ENCODE measurements around the gene RIC8B.

RIC8B gene

DNA sequence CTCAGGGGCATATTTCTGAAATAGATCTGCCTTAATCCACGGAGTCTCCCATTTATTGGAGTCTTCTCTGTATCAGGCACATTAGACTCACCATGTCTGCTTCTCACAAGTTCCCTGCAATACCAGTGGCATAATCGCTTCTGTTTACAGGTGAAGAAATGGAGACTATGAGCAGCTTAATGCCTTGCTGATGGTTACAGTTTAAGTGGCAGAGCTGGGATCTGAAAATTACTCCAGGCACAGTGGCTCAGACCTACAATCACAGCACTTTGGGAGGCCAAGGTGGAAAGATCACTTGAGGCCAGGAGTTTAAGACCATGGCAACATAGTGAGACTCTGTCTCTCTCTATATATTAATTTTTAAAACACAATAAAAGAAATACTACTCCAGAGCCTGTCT is 7.3 kb upstream of the RIC8B start:
- TF ChIP-seq CTCF (IDR thresholded peaks at IDR 0.05; ENCODE audit: low read depth, low read length, poor library complexity, severe bottlenecking) = no peak
- no peak for TF ChIP-seq EZH2phosphoT487 (IDR thresholded peaks at IDR 0.05; ENCODE audit: borderline replicate concordance, low read length)
- no peaks in the 10 kb centered on the region for H3K36me3 ChIP-seq (ENCODE audit: control insufficient read depth, low read length)
- H3K27me3 ChIP-seq (ENCODE audit: control insufficient read depth, low read length) = peaks cover 15% of the 10 kb centered on the region; the same call in 1 of the 2 replicates
- H3K4me1 ChIP-seq (ENCODE audit: control insufficient read depth, low read length) = peaks cover 20% of the 10 kb centered on the region
- H4K20me1 ChIP-seq (ENCODE audit: control insufficient read depth, insufficient read depth, low read depth, low read length) = no peaks in the 10 kb centered on the region
- no peaks in the 10 kb centered on the region for H3F3A ChIP-seq (ENCODE audit: control insufficient read depth, insufficient read depth)
- no peak overlapping the region for H3K27ac ChIP-seq (ENCODE audit: low read depth, low read length)
- no peaks in the 10 kb centered on the region for H3K9me3 ChIP-seq (ENCODE audit: control insufficient read depth, insufficient read depth, low read length)
- no peaks in the 10 kb centered on the region for H3K9me2 ChIP-seq (replicated peaks; ENCODE audit: control insufficient read depth, low read length)
- no peak overlapping the region for H3K4me3 ChIP-seq (ENCODE audit: low read length)
- H3K79me2 ChIP-seq (ENCODE audit: control insufficient read depth, low read length) = no peaks in the 10 kb centered on the region
- H3K4me2 ChIP-seq (ENCODE audit: low read length) = no peak overlapping the region

DNA sequence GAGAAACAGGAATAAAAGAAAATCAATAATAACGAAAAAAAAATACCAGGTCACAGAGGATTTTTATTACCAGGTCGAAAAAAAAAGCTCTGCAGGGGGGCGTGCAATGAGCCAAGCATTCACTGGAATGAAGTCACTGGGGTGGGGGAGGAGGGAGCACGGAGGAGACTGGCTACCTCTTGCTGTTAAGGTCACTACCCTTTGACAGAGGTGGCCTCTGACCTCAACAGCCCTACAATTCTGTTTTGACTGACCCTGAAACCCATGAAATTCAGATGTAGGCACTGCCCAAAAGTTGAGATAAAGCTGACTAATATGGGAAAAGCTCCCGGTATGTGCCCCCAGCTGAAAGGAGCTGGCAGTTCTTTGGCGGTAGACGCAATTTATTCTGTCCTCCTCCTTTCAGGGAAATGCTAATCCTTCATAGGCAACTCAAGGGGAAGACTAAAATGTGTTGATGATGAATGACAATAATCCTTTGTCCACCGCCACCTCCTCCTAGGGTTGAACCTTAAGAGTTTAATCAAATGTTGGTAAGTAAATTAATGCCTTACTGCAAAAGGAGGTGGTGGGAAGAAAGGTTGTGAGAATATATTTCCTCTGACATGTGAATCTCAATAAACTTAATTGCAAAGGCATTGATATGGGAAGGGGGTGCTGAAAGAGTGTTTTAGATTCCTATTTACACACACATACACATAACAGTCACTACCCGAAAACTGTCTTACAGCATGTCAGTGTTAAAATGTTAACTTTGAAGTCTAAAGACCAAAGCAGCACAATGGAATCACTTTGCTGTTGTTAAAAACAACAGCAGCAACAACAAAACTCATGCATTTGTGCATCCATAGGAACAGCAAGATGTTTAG is 6.3 kb upstream of the RIC8B start:
- H3K36me3 ChIP-seq (ENCODE audit: control insufficient read depth, low read length) = no peaks in the 10 kb centered on the region
- no peaks in the 10 kb centered on the region for H3K9me3 ChIP-seq (ENCODE audit: control insufficient read depth, insufficient read depth, low read length)
- no peaks in the 10 kb centered on the region for H3K9me2 ChIP-seq (replicated peaks; ENCODE audit: control insufficient read depth, low read length)
- H3K4me2 ChIP-seq (ENCODE audit: low read length) = no peak overlapping the region
- H3F3A ChIP-seq (ENCODE audit: control insufficient read depth, insufficient read depth) = peaks cover 4% of the 10 kb centered on the region; the same call in 1 of the 2 replicates
- H3K4me1 ChIP-seq (ENCODE audit: control insufficient read depth, low read length) = peaks cover 10% of the 10 kb centered on the region
- H4K20me1 ChIP-seq (ENCODE audit: control insufficient read depth, insufficient read depth, low read depth, low read length) = no peaks in the 10 kb centered on the region
- no peak overlapping the region for H3K27ac ChIP-seq (ENCODE audit: low read depth, low read length)
- H3K4me3 ChIP-seq (ENCODE audit: low read length) = no peak overlapping the region
- TF ChIP-seq EZH2phosphoT487 (IDR thresholded peaks at IDR 0.05; ENCODE audit: borderline replicate concordance, low read length) (no peak), CTCF (IDR thresholded peaks at IDR 0.05; ENCODE audit: low read depth, low read length, poor library complexity, severe bottlenecking) (no peak)
- peaks cover 15% of the 10 kb centered on the region; the same call in 1 of the 2 replicates for H3K27me3 ChIP-seq (ENCODE audit: control insufficient read depth, low read length)
- H3K79me2 ChIP-seq (ENCODE audit: control insufficient read depth, low read length) = no peaks in the 10 kb centered on the region

DNA sequence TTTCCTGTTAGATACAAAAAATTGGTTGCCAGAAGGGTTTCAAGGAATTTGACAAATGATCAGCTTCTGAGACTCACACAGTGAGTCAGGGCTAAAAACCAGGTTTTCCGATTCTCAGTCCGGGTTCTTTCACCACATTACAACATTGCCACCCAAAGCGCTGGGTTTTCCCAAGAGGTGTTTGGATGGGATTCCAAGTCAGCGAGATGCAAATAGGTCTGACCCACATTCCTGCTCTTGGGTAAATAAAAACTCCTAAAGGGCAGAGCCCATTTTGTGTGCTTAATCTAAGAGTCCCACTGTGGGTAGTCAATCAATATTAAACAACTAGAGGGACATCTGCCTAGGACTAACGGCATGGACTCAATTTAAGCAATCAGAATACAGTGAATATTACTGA is 5.4 kb upstream of the RIC8B start:
- Histone ChIP-seq H3F3A (ENCODE audit: control insufficient read depth, insufficient read depth) (peaks cover 4% of the 10 kb centered on the region), H3K79me2 (ENCODE audit: control insufficient read depth, low read length) (no peaks in the 10 kb centered on the region), H4K20me1 (ENCODE audit: control insufficient read depth, insufficient read depth, low read depth, low read length) (no peaks in the 10 kb centered on the region), H3K9me3 (ENCODE audit: control insufficient read depth, insufficient read depth, low read length) (no peaks in the 10 kb centered on the region), H3K36me3 (ENCODE audit: control insufficient read depth, low read length) (no peaks in the 10 kb centered on the region; the same call in 1 of the 2 replicates), H3K27ac (ENCODE audit: low read depth, low read length) (no peak overlapping the region), H3K9me2 (replicated peaks; ENCODE audit: control insufficient read depth, low read length) (no peaks in the 10 kb centered on the region), H3K4me2 (ENCODE audit: low read length) (no peak overlapping the region), H3K27me3 (ENCODE audit: control insufficient read depth, low read length) (peaks cover 24% of the 10 kb centered on the region), H3K4me3 (ENCODE audit: low read length) (no peak overlapping the region), H3K4me1 (ENCODE audit: control insufficient read depth, low read length) (peaks cover 8% of the 10 kb centered on the region)
- TF ChIP-seq EZH2phosphoT487 (IDR thresholded peaks at IDR 0.05; ENCODE audit: borderline replicate concordance, low read length) (no peak), CTCF (IDR thresholded peaks at IDR 0.05; ENCODE audit: low read depth, low read length, poor library complexity, severe bottlenecking) (no peak)
